GM18858 (cell line): Measurements from ENCODE around the gene SDHA.

Source experiments
- ATAC-seq: cut with Tn5 transposase; IDR thresholded peaks from one replicate; pipeline ENCODE4 v1.9.1; 2021; ENCODE audit not compliant: unreplicated experiment

SDHA gene

GRCh38 chr5:217494-218456 lies at the start of gene SDHA, which contains the start of gene CCDC127:
SDHA (plus strand) TSS chr5:218320; CDS start chr5:218356, 36 bp downstream.
CCDC127 (minus strand) TSS chr5:218153; CDS start chr5:216849, 1,304 bp downstream.
- peak; percentile 61 for ATAC-seq

GRCh38 chr5:169071-169727 lies 48.9 kb upstream of the SDHA start:
- no peak for ATAC-seq

- no peak for ATAC-seq
These were observed 48.4 kb upstream of the SDHA start for GRCh38 chr5:169728-170094.

- no peak for ATAC-seq
These were observed 46.9 kb upstream of the SDHA start for GRCh38 chr5:170971-171800.

- no peak for ATAC-seq
These were observed 46.3 kb upstream of the SDHA start for GRCh38 chr5:171801-172331.

- ATAC-seq = no peak
These were observed 45.7 kb upstream of the SDHA start for GRCh38 chr5:172421-172820.

- ATAC-seq = no peak
These were observed 45.3 kb upstream of the SDHA start for GRCh38 chr5:172841-173251.

- no peak for ATAC-seq
These were observed 44.5 kb upstream of the SDHA start for GRCh38 chr5:173392-174290.

GRCh38 chr5:174291-174600 lies 43.9 kb upstream of the SDHA start:
- ATAC-seq = no peak

- no peak for ATAC-seq
These were observed 43.1 kb upstream of the SDHA start for GRCh38 chr5:174876-175465.

- no peak for ATAC-seq
These were observed 41.8 kb upstream of the SDHA start for GRCh38 chr5:176296-176823.

GRCh38 chr5:178110-178509 lies 40.0 kb upstream of the SDHA start:
- no peak for ATAC-seq

- ATAC-seq = no peak
These were observed 38.7 kb upstream of the SDHA start for GRCh38 chr5:179401-179800.

GRCh38 chr5:180286-180918 lies 37.7 kb upstream of the SDHA start:
- ATAC-seq = no peak

- no peak for ATAC-seq
These were observed 37.0 kb upstream of the SDHA start for GRCh38 chr5:181160-181559.

- ATAC-seq = no peak
These were observed 36.6 kb upstream of the SDHA start for GRCh38 chr5:181566-181965.

GRCh38 chr5:182126-182525 lies 36.0 kb upstream of the SDHA start:
- ATAC-seq = no peak

GRCh38 chr5:184471-184870 lies 33.6 kb upstream of the SDHA start:
- ATAC-seq = no peak
